Measurements from ENCODE around the gene BMPR1B.

DNA sequence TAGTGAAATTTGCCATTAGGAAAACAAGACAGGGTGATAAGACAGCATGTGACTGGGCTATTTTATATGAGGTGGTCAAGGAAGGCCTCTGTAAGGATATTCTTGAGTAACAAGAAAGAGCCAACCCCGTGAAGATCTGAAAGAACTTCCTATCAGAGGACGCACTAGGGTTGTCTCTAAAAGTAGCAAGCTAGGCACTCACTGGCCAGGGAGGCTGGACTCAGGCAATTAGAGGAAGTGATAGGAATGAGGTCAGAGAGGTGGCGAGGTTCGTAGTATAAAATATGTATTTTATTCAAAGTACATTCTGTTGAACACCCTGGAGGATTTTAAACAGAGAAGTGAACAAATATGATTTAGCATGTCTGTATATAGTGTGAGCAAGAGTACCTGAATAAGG is 4.6 kb downstream of the BMPR1B start:
- TF ChIP-seq TAF1 (IDR thresholded peaks at IDR 0.05; ENCODE audit: borderline replicate concordance, insufficient read depth, low read length) = no peak
- no peak for TF ChIP-seq REST (IDR thresholded peaks at IDR 0.05; ENCODE audit: insufficient read depth in 1 of 2, low read depth in 2 of 2, low read length in 2 of 2)
- TF ChIP-seq POLR2AphosphoS5 (IDR thresholded peaks at IDR 0.05; ENCODE audit: low read depth, low read length) = peak; percentile 25; the same call in 1 of the 2 replicates
- peak; percentile 59; the same call in 1 of the 2 replicates for TF ChIP-seq SIN3A (IDR thresholded peaks at IDR 0.05; ENCODE audit: borderline replicate concordance, insufficient read depth, low read length)

All from PFSK-1 (cell line).